Stomach (tissue), 4 donors: Measurements from ENCODE around the gene SMAD9.

ENCODE experiments used
- CTCF ChIP-seq, 7 experiments: fragments of 450-650 bp in 4 of 7; fragments of 200-600 bp in 3 of 7; sonication (generic) in 3 of 7; IDR thresholded peaks; one replicate each; pipeline ENCODE4 v1.5.1; 2016 to 2019; ENCODE audit warnings: antibody characterized with exemption in 7 of 7, control low read depth in 2 of 7, mild to moderate bottlenecking in 1 of 7
- POLR2A ChIP-seq, 4 donors: fragments of 450-650 bp; IDR thresholded peaks; one replicate each; pipeline ENCODE4 v1.6.1; 2016; ENCODE audit warnings: antibody characterized with exemption in 4 of 4, control low read depth in 2 of 4, mild to moderate bottlenecking in 1 of 4, moderate library complexity in 1 of 4

GRCh38 chr13:36815062-36815461 lies 105.0 kb downstream of the SMAD9 start:
- TF ChIP-seq CTCF (IDR thresholded peaks at IDR 0.05): no peak
- TF ChIP-seq POLR2A (IDR thresholded peaks at IDR 0.05): no peak
